Panc1 (cell line): ENCODE results near the gene PCDHB5.

Source experiments
- POLR2AphosphoS5 ChIP-seq: IDR thresholded peaks from 2 replicates; pipeline ENCODE4 v1.6.1; 2012; ENCODE audit warnings: mild to moderate bottlenecking, low read depth, low read length, moderate library complexity
- TF ChIP-seq, protein P1 (sequence below): fragments of 450-650 bp; IDR thresholded peaks from 2 replicates; pipeline ENCODE4 v1.5.1; 2017; ENCODE audit warnings: mild to moderate bottlenecking

DNA sequence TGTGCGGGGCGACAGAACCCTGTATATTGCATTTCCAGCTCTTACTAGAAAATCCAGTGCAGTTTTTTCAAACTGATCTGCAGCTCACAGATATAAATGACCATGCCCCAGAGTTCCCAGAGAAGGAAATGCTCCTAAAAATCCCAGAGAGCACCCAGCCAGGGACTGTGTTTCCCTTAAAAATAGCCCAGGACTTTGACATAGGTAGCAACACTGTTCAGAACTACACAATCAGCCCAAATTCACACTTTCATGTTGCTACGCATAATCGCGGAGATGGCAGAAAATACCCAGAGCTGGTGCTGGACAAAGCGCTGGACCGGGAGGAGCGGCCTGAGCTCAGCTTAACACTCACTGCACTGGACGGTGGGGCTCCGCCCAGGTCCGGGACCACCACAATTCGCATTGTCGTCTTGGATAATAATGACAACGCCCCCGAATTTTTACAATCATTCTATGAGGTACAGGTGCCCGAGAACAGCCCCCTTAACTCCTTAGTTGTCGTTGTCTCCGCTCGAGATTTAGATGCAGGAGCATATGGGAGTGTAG lies 786 bp downstream of the PCDHB5 start:
- TF ChIP-seq, protein P1, sequence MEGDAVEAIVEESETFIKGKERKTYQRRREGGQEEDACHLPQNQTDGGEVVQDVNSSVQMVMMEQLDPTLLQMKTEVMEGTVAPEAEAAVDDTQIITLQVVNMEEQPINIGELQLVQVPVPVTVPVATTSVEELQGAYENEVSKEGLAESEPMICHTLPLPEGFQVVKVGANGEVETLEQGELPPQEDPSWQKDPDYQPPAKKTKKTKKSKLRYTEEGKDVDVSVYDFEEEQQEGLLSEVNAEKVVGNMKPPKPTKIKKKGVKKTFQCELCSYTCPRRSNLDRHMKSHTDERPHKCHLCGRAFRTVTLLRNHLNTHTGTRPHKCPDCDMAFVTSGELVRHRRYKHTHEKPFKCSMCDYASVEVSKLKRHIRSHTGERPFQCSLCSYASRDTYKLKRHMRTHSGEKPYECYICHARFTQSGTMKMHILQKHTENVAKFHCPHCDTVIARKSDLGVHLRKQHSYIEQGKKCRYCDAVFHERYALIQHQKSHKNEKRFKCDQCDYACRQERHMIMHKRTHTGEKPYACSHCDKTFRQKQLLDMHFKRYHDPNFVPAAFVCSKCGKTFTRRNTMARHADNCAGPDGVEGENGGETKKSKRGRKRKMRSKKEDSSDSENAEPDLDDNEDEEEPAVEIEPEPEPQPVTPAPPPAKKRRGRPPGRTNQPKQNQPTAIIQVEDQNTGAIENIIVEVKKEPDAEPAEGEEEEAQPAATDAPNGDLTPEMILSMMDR, result no peak
- TF ChIP-seq POLR2AphosphoS5, result no peak
